CD4-positive, alpha-beta T cell treated with Interleukin-1 beta for 1 hour (primary cell): ENCODE results near the gene OR10A5.
"Not testable (repeated sequence)": the region's sequence is repeated elsewhere in the genome, so short reads cannot be mapped to it uniquely, and the experiment has no call there.

Experiments
- DNase-seq, 2 donors: peaks; one replicate each; pipeline ENCODE4 v3.0.0-alpha.2; 2020 to 2022

OR10A5 gene

GRCh38 chr11:6876325-6876724 is 30.8 kb downstream of the OR10A5 start, which contains the start of gene OR10A4:
OR10A4 (plus strand) TSS chr11:6876625; CDS start chr11:6876648, 23 bp downstream.
- DNase-seq, result no peak

GRCh38 chr11:6876914-6877313 is 31.4 kb downstream of the OR10A5 start:
- no peak for DNase-seq

- DNase-seq, result no peak
Observed at GRCh38 chr11:6882751-6883150, 37.3 kb downstream of the OR10A5 start.

- not testable (repeated sequence) for DNase-seq
Observed at GRCh38 chr11:6887711-6888110, 42.2 kb downstream of the OR10A5 start.

GRCh38 chr11:6888830-6889229 is 43.3 kb downstream of the OR10A5 start:
- DNase-seq, result no peak

GRCh38 chr11:6889835-6890234 is 44.4 kb downstream of the OR10A5 start:
- no peak for DNase-seq

- DNase-seq, result no peak
Observed at GRCh38 chr11:6892400-6892799, 46.9 kb downstream of the OR10A5 start, which contains the start of gene OR2D2. OR2D2 (minus strand) TSS chr11:6892500; CDS start chr11:6892500, 0 bp downstream.

- DNase-seq, result no peak
Observed at GRCh38 chr11:6894097-6894496, 48.6 kb downstream of the OR10A5 start.

GRCh38 chr11:6895010-6895409 is 49.5 kb downstream of the OR10A5 start:
- DNase-seq, result no peak
